Stimulated activated CD8-positive, alpha-beta memory T cell treated with anti-CD3 and anti-CD28 coated beads, Interleukin-15, amount 100 ng/mL, for 48 hours (primary cell): ENCODE measurements around the gene PLGLB1.
"Not testable (repeated sequence)": the region's sequence is repeated elsewhere in the genome, so short reads cannot be mapped to it uniquely, and the experiment has no call there.

Source experiments
- DNase-seq, 2 donors: peaks; one replicate each; pipeline ENCODE4 v3.0.0-alpha.2; 2020; ENCODE audit warnings: low read depth in 2 of 2

The PLGLB1 gene

DNA sequence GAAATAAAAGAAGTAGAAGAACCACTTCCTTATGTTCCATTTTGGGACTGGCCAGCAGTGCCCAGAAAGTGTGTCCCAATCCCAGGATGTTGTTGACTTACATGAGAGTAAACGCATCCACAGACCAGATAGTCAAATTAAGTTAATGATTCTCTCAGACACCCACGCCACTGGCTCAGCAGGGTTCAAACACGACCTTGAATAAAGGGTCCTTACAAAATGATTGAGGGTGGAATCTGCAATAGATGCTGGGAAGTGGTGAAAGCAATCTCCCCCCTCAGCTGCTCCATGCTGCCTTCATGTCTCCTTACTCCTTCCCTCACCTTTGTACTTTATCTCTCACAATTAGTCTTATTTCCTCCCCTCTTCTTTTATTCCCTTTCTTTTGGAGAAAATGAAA is at the start of gene PLGLB1:
PLGLB1 (minus strand) TSS at position 101 of the 400 bp plus-strand sequence; CDS start at position 40, 61 bp downstream.
- DNase-seq, result not testable (repeated sequence)

DNA sequence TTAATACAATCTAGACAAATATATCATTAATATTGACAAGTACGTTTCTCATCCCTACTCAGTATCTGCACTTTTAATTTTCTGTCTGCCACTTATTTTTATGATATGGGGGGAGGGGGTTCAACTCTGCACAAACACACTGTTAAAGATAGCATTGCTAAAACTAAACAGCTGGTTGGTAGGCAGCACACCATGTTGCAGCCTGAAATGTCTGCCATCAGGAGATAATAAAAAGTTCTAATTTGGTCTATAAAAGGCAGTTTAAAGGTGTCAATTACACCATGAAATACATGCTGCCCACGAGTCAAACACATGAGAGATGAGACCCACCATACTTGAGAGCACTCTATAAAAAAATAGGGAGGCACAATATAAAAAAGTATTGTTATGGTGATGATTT is 42.7 kb upstream of the PLGLB1 start:
- DNase-seq, result not testable (repeated sequence)

DNA sequence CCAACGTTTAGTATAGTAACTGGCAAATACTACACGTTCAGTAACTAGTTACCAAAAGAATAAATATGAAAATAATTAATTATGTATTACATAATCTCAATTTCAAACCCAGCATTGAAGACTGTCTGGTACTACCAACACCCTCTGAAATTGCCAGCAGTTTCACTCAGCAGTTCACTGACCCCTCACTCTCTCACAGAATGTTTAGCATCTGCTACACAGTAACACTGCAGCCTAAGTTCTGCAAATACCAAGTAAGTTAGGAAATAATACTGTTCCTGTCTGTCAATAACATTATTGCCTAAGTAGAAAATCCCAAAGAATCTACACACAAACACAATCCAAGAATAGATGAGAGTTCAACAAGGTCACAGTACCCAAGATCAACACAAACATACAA is 41.8 kb upstream of the PLGLB1 start:
- not testable (repeated sequence) for DNase-seq

DNA sequence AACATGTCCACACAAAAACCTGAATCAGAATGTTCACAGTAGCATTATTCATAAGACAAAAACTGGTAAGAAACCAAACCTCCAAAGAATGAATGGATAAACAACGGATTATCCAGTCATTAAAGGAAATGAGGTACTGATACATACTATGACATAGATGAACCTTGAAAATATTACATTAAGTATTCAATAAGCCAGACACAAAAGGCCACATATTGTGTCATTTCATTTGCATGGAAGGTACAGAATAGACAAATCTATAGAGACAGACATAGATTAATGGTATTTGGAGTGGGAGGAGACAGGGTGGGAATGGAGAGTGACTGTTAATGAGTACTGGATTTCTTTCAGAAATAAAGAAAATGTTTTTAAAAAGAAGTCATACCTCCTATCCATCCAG is 39.9 kb upstream of the PLGLB1 start:
- DNase-seq, result not testable (repeated sequence)

DNA sequence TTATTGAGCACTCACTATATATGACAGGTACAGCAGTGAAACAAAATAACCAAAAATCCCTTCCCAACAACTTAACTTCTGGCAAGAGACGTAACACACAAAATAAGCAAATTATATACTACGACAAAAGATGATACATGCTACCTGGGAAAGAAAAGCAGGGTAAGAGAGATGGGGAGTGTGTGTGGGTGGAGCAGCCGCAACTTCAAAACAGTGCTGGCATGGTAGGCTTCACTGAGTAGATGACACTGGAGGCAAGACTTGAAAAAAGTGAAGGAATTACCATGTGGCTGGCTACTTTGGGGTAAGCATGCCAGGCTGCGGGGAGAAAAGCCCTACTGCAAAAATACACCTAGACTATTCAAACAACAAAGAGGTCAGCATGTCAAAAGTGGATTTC is 36.0 kb upstream of the PLGLB1 start:
- DNase-seq, result not testable (repeated sequence)

DNA sequence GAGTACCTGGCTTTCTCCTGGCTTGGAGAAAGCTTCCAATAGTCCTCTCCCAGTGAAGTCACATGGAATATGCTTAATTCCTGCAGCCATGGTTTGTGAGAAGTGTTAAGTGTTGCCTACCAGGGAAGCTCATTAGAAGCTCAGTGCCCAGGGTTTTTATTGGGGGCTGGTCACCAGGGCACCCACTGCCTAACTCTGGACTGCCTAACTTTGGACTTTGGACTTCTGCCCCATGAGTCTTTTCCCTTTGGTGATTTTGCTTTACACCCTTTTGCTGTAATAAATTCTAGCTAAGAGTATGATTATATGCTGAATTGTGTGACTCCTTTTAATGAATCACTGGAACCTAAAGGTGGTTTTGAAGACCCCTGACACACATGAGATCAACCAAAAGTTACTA is 35.2 kb upstream of the PLGLB1 start:
- DNase-seq, result not testable (repeated sequence)

DNA sequence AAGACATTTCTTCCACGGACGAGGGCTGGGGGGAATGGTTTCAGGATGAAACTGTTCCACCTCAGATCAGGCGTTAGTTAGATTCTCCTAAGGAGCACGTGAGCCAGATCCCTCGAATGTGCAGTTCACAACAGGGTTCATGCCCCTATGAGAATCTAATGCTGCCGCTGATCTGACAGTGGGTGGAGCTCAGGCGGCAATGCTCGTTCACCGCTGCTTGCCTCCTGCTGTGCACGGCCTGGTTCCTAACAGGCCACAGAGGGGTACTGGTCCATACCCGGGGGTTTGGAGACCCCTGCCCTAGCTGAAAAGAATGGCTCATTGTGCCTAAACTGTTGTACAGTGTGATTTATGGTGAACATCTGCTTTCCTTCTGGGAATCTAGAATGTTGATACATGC is 34.8 kb upstream of the PLGLB1 start:
- not testable (repeated sequence) for DNase-seq

DNA sequence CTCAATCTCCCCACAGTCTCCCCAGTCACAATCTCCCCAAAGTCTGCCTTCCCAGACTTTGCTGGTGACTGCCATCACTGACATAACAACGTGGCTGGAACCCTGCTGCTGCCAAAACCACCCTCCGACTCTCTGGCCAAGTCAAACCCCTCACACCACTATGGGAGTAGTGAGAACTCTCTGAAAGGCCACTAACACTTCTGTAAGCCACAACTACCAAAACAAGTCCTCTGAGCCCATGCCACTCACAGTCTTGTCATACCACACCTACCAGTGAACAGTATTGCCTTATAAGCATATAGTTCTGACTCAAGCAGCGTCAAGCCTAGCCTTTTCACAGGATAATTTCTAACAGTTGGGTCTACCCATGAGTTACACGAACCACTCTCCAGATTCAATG is 32.7 kb upstream of the PLGLB1 start:
- not testable (repeated sequence) for DNase-seq

DNA sequence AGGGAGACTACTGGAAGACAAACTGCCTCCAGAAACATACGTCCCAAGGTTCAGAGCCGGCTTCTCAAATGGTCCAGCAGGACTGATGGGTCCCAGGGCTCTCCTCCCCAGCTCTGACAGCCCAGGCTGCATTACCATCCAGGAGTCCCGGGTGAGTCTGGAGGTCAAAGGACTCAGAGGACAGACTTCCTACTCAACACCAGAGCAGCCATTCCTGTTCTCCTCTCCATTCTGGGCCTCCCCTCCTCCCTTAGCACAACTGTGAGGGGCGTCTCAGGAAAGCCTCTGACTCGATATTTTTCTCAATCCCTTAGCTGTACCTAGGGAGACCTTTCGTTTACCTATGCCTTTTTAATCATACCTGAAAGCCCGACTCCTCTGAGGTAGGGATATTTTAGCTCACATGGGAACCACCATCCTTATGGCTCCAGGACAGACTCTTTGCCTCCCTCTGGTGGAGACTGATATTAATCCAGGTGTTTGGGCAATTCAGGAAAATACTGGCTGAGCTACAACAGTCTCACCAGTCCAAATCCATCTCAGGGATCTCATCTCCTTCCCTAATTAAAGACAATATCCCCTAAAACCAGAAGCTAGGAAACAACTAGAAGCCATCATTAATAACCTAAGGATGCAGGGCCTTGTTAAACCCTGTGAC is 19.8 kb upstream of the PLGLB1 start:
- not testable (repeated sequence) for DNase-seq

DNA sequence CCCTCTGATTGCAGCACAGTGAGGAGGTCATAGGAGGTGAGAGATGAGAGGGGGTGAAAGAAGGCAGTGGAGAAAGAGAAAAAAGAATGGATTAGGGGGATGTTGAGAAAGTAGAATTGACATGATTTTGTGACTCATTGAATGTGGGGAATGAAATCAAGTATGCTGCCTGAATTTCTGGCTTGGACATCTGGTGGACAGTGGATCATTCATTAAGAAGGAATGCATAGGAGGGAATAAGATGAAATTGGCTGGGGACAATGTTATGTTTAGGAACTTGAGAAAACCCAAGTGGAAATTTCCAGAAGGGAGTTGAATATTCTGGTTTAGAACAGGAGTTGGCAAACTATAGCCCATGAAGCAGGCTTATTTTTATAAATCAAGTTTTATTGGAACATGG is 7.0 kb upstream of the PLGLB1 start:
- DNase-seq, result not testable (repeated sequence)

DNA sequence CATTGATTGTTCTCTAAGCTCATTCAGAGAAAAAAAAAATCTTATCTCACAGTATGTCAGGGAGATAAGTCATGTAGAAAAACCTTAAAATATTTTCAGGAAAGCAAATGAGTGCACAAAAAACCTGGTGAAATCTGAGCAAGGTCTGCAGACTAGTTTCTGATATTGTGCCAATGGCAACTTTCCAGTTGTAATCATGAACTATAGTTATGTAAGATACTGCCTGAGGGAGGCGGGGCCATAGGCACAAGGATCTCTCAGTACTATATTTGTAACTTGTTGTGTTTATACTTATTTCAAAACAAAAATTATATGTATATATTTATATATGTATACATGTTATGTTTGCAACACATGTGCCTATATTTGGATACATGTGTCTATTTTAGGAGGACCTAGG is 5.2 kb upstream of the PLGLB1 start:
- DNase-seq, result not testable (repeated sequence)

DNA sequence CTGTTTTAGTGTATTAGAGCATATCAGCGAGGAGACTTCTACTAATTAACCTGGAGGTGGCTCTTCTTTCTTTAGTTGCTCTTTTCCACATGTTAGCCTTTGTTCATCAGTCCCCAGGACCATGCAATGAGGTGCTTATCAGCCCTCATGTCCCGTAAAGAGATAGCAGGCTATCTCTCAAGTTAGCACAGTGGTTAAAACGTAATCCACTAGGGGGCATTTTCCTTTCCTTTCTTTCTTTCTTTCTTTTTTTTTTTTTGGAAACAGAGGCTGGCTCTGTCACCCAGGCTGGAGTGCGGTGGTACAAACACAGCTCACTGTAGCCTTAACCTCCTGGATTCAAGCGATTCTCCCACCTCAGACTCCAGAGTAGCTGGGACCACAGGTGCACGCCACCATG is 4.3 kb upstream of the PLGLB1 start:
- DNase-seq, result not testable (repeated sequence)

DNA sequence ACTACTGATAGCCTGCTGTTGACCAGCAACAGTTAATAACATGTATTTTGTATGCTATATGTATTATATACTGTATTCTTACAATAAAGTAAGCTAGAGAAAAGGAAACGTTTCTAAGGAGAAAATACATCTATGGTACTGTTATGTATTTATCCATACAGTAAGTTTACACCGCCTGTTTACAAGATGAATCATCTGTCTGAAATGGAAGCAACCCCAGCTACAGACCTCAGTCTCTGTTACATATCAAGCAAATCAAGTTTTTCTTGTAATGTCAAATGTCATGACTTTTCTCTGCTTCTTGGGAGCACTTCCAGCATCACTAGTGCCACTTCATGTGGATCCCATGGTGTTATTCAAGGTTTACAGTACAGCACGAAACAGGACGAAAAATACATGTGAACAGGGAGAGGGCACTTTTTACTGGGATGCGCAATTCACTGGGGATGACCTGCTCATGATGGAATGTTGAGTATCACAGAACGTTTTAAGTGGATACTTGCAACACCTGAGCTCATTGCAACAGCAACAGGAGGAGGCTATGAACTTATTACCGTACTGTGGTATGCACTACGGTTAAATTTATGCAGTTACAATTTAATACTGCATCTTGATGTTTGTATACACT is 2.5 kb upstream of the PLGLB1 start:
- DNase-seq, result not testable (repeated sequence)

DNA sequence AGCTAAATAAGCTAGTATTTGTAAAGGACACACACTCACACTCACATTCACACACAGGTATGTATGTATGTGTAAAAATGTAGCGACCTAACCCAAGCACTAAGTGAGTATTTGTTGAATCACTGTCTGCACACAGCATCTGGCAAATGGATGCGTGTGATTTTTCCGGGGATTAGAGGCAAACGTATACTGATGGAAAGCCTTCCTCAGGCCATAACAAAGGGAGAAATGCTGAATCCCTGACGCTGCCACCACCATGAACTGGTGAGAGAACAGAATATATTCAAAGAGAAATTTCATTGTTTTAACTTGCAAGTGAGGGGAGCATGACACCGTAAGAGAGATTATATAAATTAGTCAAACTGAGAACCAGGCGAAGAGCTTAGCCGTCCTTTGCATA is 601 bp downstream of the PLGLB1 start:
- DNase-seq, result not testable (repeated sequence)

DNA sequence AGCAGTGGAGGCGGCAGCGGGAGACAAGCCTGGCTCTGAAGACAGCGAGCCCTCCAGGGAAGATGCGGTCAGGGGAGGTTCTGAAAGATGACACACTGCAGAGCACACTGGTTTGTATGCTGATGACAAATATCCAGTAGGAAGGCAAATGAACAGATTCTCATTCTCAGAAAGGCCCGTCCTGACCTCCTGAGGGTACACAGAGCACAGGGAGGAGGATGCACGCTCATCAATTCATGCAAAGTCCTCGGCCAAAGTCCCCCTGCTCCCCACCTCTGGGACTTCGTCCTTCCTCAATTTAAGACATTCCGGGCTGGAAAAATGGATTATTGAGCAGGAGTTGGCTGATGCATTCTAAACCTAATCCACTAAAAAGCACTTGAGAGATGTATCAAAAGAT is 2.6 kb downstream of the PLGLB1 start:
- not testable (repeated sequence) for DNase-seq

DNA sequence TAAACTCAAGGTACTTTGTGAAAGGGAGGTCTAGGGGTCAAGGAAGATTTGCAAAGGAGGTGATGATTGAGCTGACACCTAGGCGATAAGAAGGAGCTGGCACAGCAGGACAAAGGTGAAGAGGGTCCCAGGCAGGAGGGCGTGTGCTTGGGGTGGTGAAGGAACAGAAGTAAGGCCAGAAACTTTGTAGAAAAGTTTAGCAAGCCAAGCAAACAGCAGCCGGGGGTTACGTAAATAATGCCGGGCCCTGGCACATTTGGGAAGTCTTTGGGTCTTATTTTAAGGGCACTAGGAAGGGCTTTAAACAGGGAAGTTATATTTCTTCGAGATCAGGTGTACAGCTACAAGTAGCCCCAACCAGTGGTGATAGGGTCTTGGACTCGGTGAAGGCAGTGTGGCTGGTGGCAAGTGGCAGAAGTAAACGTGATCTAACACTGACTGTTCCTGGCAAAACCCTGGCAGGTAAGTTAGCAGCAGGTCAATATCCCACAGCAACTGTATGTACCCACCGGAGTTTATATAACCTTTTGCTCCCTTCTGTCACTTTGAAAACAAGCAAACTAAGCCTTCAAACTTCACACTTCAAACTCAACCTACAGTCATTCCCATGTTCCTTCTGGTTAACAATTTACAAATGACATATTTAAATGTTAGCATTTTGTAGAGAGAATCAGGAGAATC is 7.0 kb downstream of the PLGLB1 start:
- not testable (repeated sequence) for DNase-seq

DNA sequence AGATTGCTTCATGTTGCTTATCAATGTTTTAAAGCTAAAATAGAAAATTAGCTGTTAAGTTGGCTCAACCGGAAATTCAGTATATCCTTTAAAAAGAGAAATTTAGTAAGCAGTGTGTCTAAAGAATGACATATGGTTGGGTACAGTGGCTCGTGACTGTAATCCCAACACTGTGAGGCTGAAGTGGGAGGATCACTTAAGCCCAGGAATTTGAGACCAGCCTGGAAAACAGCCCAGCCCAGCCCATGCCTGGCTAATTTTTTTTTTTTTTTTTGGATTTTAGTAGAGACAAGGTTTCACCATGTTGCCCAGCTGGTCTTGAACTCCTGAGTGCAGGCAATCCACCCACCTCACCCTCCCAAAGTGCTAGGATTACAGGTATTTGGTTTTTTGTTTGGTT is 17.2 kb downstream of the PLGLB1 start:
- DNase-seq, result not testable (repeated sequence)
